KOPT-K1 (cell line): ENCODE measurements around the gene RPS6KA3.

ENCODE experiments used
- H3K27ac ChIP-seq: fragments of 200-600 bp; sonication (generic); 2 replicates; pipeline ENCODE4 v1.5.1; 2016; ENCODE audit warnings: antibody characterized with exemption, mild to moderate bottlenecking, low read depth, low read length; ENCODE audit not compliant: poor library complexity, severe bottlenecking
- H3K36me3 ChIP-seq: fragments of 200-600 bp; sonication (generic); 2 replicates; pipeline ENCODE4 v1.5.1; 2017; ENCODE audit warnings: antibody characterized with exemption, mild to moderate bottlenecking, low read length, moderate library complexity; ENCODE audit not compliant: insufficient read depth
- H3K9me3 ChIP-seq: fragments of 200-600 bp; sonication (generic); 2 replicates; pipeline ENCODE4 v1.5.1; 2017; ENCODE audit warnings: antibody characterized with exemption, low read length, mild to moderate bottlenecking; ENCODE audit not compliant: insufficient read depth, poor library complexity, severe bottlenecking

RPS6KA3 gene

GRCh38 chrX:20159797-20160385 is 106.8 kb downstream of the RPS6KA3 start:
- Histone ChIP-seq H3K27ac (no peak overlapping the region), H3K9me3 (no peaks in the 10 kb centered on the region), H3K36me3 (peaks cover 88% of the 10 kb centered on the region)

- H3K36me3 ChIP-seq: peaks cover 67% of the 10 kb centered on the region
- H3K27ac ChIP-seq: no peak overlapping the region
- H3K9me3 ChIP-seq: no peaks in the 10 kb centered on the region
Measured at GRCh38 chrX:20151689-20152088, 115.0 kb downstream of the RPS6KA3 start.

GRCh38 chrX:20149326-20149725 is 117.4 kb downstream of the RPS6KA3 start:
- H3K27ac ChIP-seq: no peak overlapping the region
- H3K9me3 ChIP-seq: no peaks in the 10 kb centered on the region
- peaks cover 44% of the 10 kb centered on the region for H3K36me3 ChIP-seq

- Histone ChIP-seq H3K27ac (no peak overlapping the region), H3K36me3 (peaks cover 26% of the 10 kb centered on the region), H3K9me3 (no peaks in the 10 kb centered on the region)
Measured at GRCh38 chrX:20147561-20147960, 119.1 kb downstream of the RPS6KA3 start.

GRCh38 chrX:20144491-20144890 is 122.2 kb downstream of the RPS6KA3 start:
- Histone ChIP-seq H3K36me3 (peaks cover 11% of the 10 kb centered on the region), H3K27ac (no peak overlapping the region), H3K9me3 (no peaks in the 10 kb centered on the region)

- Histone ChIP-seq H3K36me3 (peaks cover 16% of the 10 kb centered on the region), H3K27ac (no peak overlapping the region), H3K9me3 (no peaks in the 10 kb centered on the region)
Measured at GRCh38 chrX:20143561-20143960, 123.1 kb downstream of the RPS6KA3 start.

GRCh38 chrX:20143111-20143510 is 123.6 kb downstream of the RPS6KA3 start:
- H3K27ac ChIP-seq: no peak overlapping the region
- H3K36me3 ChIP-seq: peaks cover 20% of the 10 kb centered on the region
- H3K9me3 ChIP-seq: no peaks in the 10 kb centered on the region

GRCh38 chrX:20141281-20142220 is 125.2 kb downstream of the RPS6KA3 start, which contains the start of gene EIF1AX:
EIF1AX (minus strand) TSS chrX:20141838; CDS start chrX:20141640, 198 bp downstream.
- Histone ChIP-seq H3K36me3 (peaks cover 34% of the 10 kb centered on the region), H3K27ac (peak within 1 kb of the TSS; percentile 84), H3K9me3 (no peaks in the 10 kb centered on the region)

- Histone ChIP-seq H3K27ac (peak overlapping the region; percentile 84), H3K9me3 (no peaks in the 10 kb centered on the region), H3K36me3 (peaks cover 45% of the 10 kb centered on the region)
Measured at GRCh38 chrX:20140420-20140819, 126.3 kb downstream of the RPS6KA3 start.

GRCh38 chrX:20139966-20140365 is 126.7 kb downstream of the RPS6KA3 start:
- no peaks in the 10 kb centered on the region for H3K9me3 ChIP-seq
- H3K27ac ChIP-seq: no peak overlapping the region
- H3K36me3 ChIP-seq: peaks cover 50% of the 10 kb centered on the region

- H3K36me3 ChIP-seq: peaks cover 89% of the 10 kb centered on the region
- no peaks in the 10 kb centered on the region for H3K9me3 ChIP-seq
- H3K27ac ChIP-seq: no peak overlapping the region
Measured at GRCh38 chrX:20135944-20136343, 130.8 kb downstream of the RPS6KA3 start.

- H3K9me3 ChIP-seq: no peaks in the 10 kb centered on the region
- H3K36me3 ChIP-seq: peaks cover 94% of the 10 kb centered on the region
- H3K27ac ChIP-seq: no peak overlapping the region
Measured at GRCh38 chrX:20132666-20133065, 134.0 kb downstream of the RPS6KA3 start.

- Histone ChIP-seq H3K27ac (no peak overlapping the region), H3K9me3 (no peaks in the 10 kb centered on the region), H3K36me3 (peaks cover 74% of the 10 kb centered on the region)
Measured at GRCh38 chrX:20130357-20130756, 136.4 kb downstream of the RPS6KA3 start.

- no peak overlapping the region for H3K27ac ChIP-seq
- H3K36me3 ChIP-seq: peaks cover 74% of the 10 kb centered on the region
- H3K9me3 ChIP-seq: no peaks in the 10 kb centered on the region
Measured at GRCh38 chrX:20129547-20129946, 137.2 kb downstream of the RPS6KA3 start.

GRCh38 chrX:20128670-20129069 is 138.0 kb downstream of the RPS6KA3 start:
- peaks cover 72% of the 10 kb centered on the region for H3K36me3 ChIP-seq

More at GRCh38 chrX:20128670-20129069, 138.0 kb downstream of the RPS6KA3 start:
- no peak overlapping the region for H3K27ac ChIP-seq
- H3K9me3 ChIP-seq: no peaks in the 10 kb centered on the region
